Measurements from ENCODE around the gene STX12.
"Not testable (repeated sequence)": the region's sequence is repeated elsewhere in the genome, so short reads cannot be mapped to it uniquely, and the experiment has no call there.

STX12 gene

GRCh38 chr1:27759236-27759635 is 13.8 kb upstream of the STX12 start:
- Mint-ChIP-seq H3K4me3 (no peak overlapping the region), H3K36me3 (ENCODE audit: insufficient read depth) (peaks cover 41% of the 10 kb centered on the region), H3K9me3 (no peaks in the 10 kb centered on the region), H3K27me3 (no peaks in the 10 kb centered on the region), H3K27ac (ENCODE audit: low read depth) (no peak overlapping the region), H3K4me1 (no peaks in the 10 kb centered on the region)
- ATAC-seq (replicated peaks; ENCODE audit: extremely low read depth, poor library complexity, severe bottlenecking) (no peak), DNase-seq (ENCODE audit: low spot score in 2 of 2) (no peak)

- peaks cover 36% of the 10 kb centered on the region for H3K36me3 Mint-ChIP-seq (ENCODE audit: insufficient read depth)
- ATAC-seq (replicated peaks; ENCODE audit: extremely low read depth, poor library complexity, severe bottlenecking) (no peak), DNase-seq (ENCODE audit: low spot score in 2 of 2) (no peak)
- H3K4me3 Mint-ChIP-seq, result no peak overlapping the region
- no peaks in the 10 kb centered on the region for H3K4me1 Mint-ChIP-seq
- H3K27me3 Mint-ChIP-seq, result no peaks in the 10 kb centered on the region
- H3K27ac Mint-ChIP-seq (ENCODE audit: low read depth), result no peak overlapping the region
- H3K9me3 Mint-ChIP-seq, result no peaks in the 10 kb centered on the region
These were observed 12.6 kb upstream of the STX12 start for GRCh38 chr1:27760426-27760825.

GRCh38 chr1:27762033-27762432 is 11.0 kb upstream of the STX12 start:
- H3K27me3 Mint-ChIP-seq, result no peaks in the 10 kb centered on the region
- no peak for DNase-seq (ENCODE audit: low spot score in 2 of 2)
- no peak overlapping the region for H3K27ac Mint-ChIP-seq (ENCODE audit: low read depth)
- no peak overlapping the region for H3K4me3 Mint-ChIP-seq
- no peaks in the 10 kb centered on the region for H3K9me3 Mint-ChIP-seq
- H3K36me3 Mint-ChIP-seq (ENCODE audit: insufficient read depth), result peaks cover 22% of the 10 kb centered on the region
- H3K4me1 Mint-ChIP-seq, result no peaks in the 10 kb centered on the region
- no peak for ATAC-seq (replicated peaks; ENCODE audit: extremely low read depth, poor library complexity, severe bottlenecking)

GRCh38 chr1:27763358-27763757 is 9.7 kb upstream of the STX12 start:
- no peaks in the 10 kb centered on the region for H3K27me3 Mint-ChIP-seq
- H3K36me3 Mint-ChIP-seq (ENCODE audit: insufficient read depth), result peaks cover 20% of the 10 kb centered on the region
- no peak for DNase-seq (ENCODE audit: low spot score in 2 of 2)
- no peak overlapping the region for H3K4me3 Mint-ChIP-seq
- H3K9me3 Mint-ChIP-seq, result no peaks in the 10 kb centered on the region
- no peak for ATAC-seq (replicated peaks; ENCODE audit: extremely low read depth, poor library complexity, severe bottlenecking)
- H3K27ac Mint-ChIP-seq (ENCODE audit: low read depth), result no peak overlapping the region
- no peaks in the 10 kb centered on the region for H3K4me1 Mint-ChIP-seq

- DNase-seq (ENCODE audit: low spot score in 2 of 2) (no peak), ATAC-seq (replicated peaks; ENCODE audit: extremely low read depth, poor library complexity, severe bottlenecking) (no peak)
- Mint-ChIP-seq H3K27me3 (no peaks in the 10 kb centered on the region), H3K9me3 (no peaks in the 10 kb centered on the region), H3K4me3 (no peak overlapping the region), H3K36me3 (ENCODE audit: insufficient read depth) (peaks cover 14% of the 10 kb centered on the region), H3K4me1 (peaks cover 9% of the 10 kb centered on the region), H3K27ac (ENCODE audit: low read depth) (no peak overlapping the region)
These were observed 2.7 kb upstream of the STX12 start for GRCh38 chr1:27770293-27770830.

GRCh38 chr1:27772036-27772931 is 735 bp upstream of the STX12 start:
- H3K27me3 Mint-ChIP-seq, result no peaks in the 10 kb centered on the region
- ATAC-seq (replicated peaks; ENCODE audit: extremely low read depth, poor library complexity, severe bottlenecking) (no peak), DNase-seq (ENCODE audit: low spot score in 2 of 2) (no peak)
- peak overlapping the region; percentile 93 for H3K27ac Mint-ChIP-seq (ENCODE audit: low read depth)
- peak overlapping the region; percentile 91 for H3K4me3 Mint-ChIP-seq
- H3K4me1 Mint-ChIP-seq, result peaks cover 20% of the 10 kb centered on the region
- H3K9me3 Mint-ChIP-seq, result no peaks in the 10 kb centered on the region
- H3K36me3 Mint-ChIP-seq (ENCODE audit: insufficient read depth), result peaks cover 14% of the 10 kb centered on the region

- Mint-ChIP-seq H3K9me3 (no peaks in the 10 kb centered on the region), H3K27ac (ENCODE audit: low read depth) (peak overlapping the region; percentile 93), H3K27me3 (no peaks in the 10 kb centered on the region), H3K36me3 (ENCODE audit: insufficient read depth) (peaks cover 15% of the 10 kb centered on the region), H3K4me1 (peaks cover 20% of the 10 kb centered on the region), H3K4me3 (peak overlapping the region; percentile 91)
- peak; percentile 20 for ATAC-seq (replicated peaks; ENCODE audit: extremely low read depth, poor library complexity, severe bottlenecking)
- DNase-seq (ENCODE audit: low spot score in 2 of 2), result no peak
These were observed 917 bp downstream of the STX12 start for GRCh38 chr1:27773826-27774445.

GRCh38 chr1:27774654-27775053 is 1.6 kb downstream of the STX12 start:
- DNase-seq (ENCODE audit: low spot score in 2 of 2) (no peak), ATAC-seq (replicated peaks; ENCODE audit: extremely low read depth, poor library complexity, severe bottlenecking) (no peak)
- H3K9me3 Mint-ChIP-seq, result no peaks in the 10 kb centered on the region
- H3K27me3 Mint-ChIP-seq, result no peaks in the 10 kb centered on the region
- H3K4me3 Mint-ChIP-seq, result no peak overlapping the region
- H3K4me1 Mint-ChIP-seq, result peaks cover 20% of the 10 kb centered on the region
- no peak overlapping the region for H3K27ac Mint-ChIP-seq (ENCODE audit: low read depth)
- peaks cover 14% of the 10 kb centered on the region for H3K36me3 Mint-ChIP-seq (ENCODE audit: insufficient read depth)

- not testable (repeated sequence) for DNase-seq (ENCODE audit: low spot score in 2 of 2); ATAC-seq (replicated peaks; ENCODE audit: extremely low read depth, poor library complexity, severe bottlenecking); H3K4me3 Mint-ChIP-seq; H3K9me3 Mint-ChIP-seq; H3K27me3 Mint-ChIP-seq
- H3K27ac Mint-ChIP-seq (ENCODE audit: low read depth), result peak overlapping the region; percentile 14
- peaks cover 20% of the 10 kb centered on the region for H3K4me1 Mint-ChIP-seq
- peaks cover 16% of the 10 kb centered on the region for H3K36me3 Mint-ChIP-seq (ENCODE audit: insufficient read depth)
These were observed 2.3 kb downstream of the STX12 start for GRCh38 chr1:27775336-27775735.

- not testable (repeated sequence) for H3K4me3 Mint-ChIP-seq; H3K27me3 Mint-ChIP-seq; DNase-seq (ENCODE audit: low spot score in 2 of 2); ATAC-seq (replicated peaks; ENCODE audit: extremely low read depth, poor library complexity, severe bottlenecking); H3K9me3 Mint-ChIP-seq
- Mint-ChIP-seq H3K4me1 (peaks cover 20% of the 10 kb centered on the region), H3K27ac (ENCODE audit: low read depth) (peak overlapping the region; percentile 14), H3K36me3 (ENCODE audit: insufficient read depth) (peaks cover 17% of the 10 kb centered on the region)
These were observed 3.3 kb downstream of the STX12 start for GRCh38 chr1:27776276-27776675.

GRCh38 chr1:27778056-27778455 is 5.0 kb downstream of the STX12 start:
- no peaks in the 10 kb centered on the region for H3K9me3 Mint-ChIP-seq
- H3K27me3 Mint-ChIP-seq, result no peaks in the 10 kb centered on the region
- H3K4me3 Mint-ChIP-seq, result no peak overlapping the region
- ATAC-seq (replicated peaks; ENCODE audit: extremely low read depth, poor library complexity, severe bottlenecking) (no peak), DNase-seq (ENCODE audit: low spot score in 2 of 2) (no peak)
- no peak overlapping the region for H3K27ac Mint-ChIP-seq (ENCODE audit: low read depth)
- H3K4me1 Mint-ChIP-seq, result peaks cover 20% of the 10 kb centered on the region
- H3K36me3 Mint-ChIP-seq (ENCODE audit: insufficient read depth), result peaks cover 12% of the 10 kb centered on the region

GRCh38 chr1:27779122-27779521 is 6.1 kb downstream of the STX12 start:
- Mint-ChIP-seq H3K4me1 (peaks cover 13% of the 10 kb centered on the region), H3K27me3 (no peaks in the 10 kb centered on the region), H3K4me3 (no peak overlapping the region), H3K9me3 (no peaks in the 10 kb centered on the region), H3K27ac (ENCODE audit: low read depth) (no peak overlapping the region), H3K36me3 (ENCODE audit: insufficient read depth) (peaks cover 6% of the 10 kb centered on the region)
- ATAC-seq (replicated peaks; ENCODE audit: extremely low read depth, poor library complexity, severe bottlenecking), result no peak
- no peak for DNase-seq (ENCODE audit: low spot score in 2 of 2)

GRCh38 chr1:27782950-27783349 is 9.9 kb downstream of the STX12 start:
- Mint-ChIP-seq H3K27me3 (no peaks in the 10 kb centered on the region), H3K4me1 (peaks cover 12% of the 10 kb centered on the region), H3K4me3 (no peak overlapping the region), H3K36me3 (ENCODE audit: insufficient read depth) (peaks cover 6% of the 10 kb centered on the region), H3K27ac (ENCODE audit: low read depth) (no peak overlapping the region), H3K9me3 (no peaks in the 10 kb centered on the region)
- DNase-seq (ENCODE audit: low spot score in 2 of 2), result no peak
- ATAC-seq (replicated peaks; ENCODE audit: extremely low read depth, poor library complexity, severe bottlenecking), result no peak
